NT2/D1 (cell line): ENCODE results near the gene XRCC4.

ENCODE experiments used
- DNase-seq: peaks from one replicate; pipeline ENCODE4 v3.0.0-alpha.2; 2011; ENCODE audit warnings: low read depth, low spot score
- H3K27me3 ChIP-seq: 2 replicates; pipeline ENCODE4 v1.6.0; 2011; ENCODE audit warnings: mild to moderate bottlenecking; ENCODE audit not compliant: insufficient read length, insufficient read depth
- H3K36me3 ChIP-seq: 2 replicates; pipeline ENCODE4 v1.6.1; 2011; ENCODE audit warnings: mild to moderate bottlenecking, low read length, mixed read lengths; ENCODE audit not compliant: insufficient read depth, insufficient read length
- H3K4me1 ChIP-seq: 2 replicates; pipeline ENCODE4 v1.5.1; 2011; ENCODE audit not compliant: insufficient read depth, insufficient read length
- H3K4me3 ChIP-seq: 2 replicates; pipeline ENCODE4 v1.5.1; 2011; ENCODE audit warnings: low read depth; ENCODE audit not compliant: insufficient read length
- H3K9ac ChIP-seq: 2 replicates; pipeline ENCODE4 v1.6.0; 2011; ENCODE audit warnings: low read depth; ENCODE audit not compliant: insufficient read length
- H3K9me3 ChIP-seq: 2 replicates; pipeline ENCODE4 v1.5.1; 2011; ENCODE audit warnings: mild to moderate bottlenecking, low read length; ENCODE audit not compliant: insufficient read depth
- SUZ12 ChIP-seq: IDR thresholded peaks from 2 replicates; pipeline ENCODE4 v1.6.1; 2011; ENCODE audit not compliant: insufficient read length, insufficient read depth; ENCODE audit errors: extremely low read depth
- YY1 ChIP-seq: IDR thresholded peaks from 2 replicates; pipeline ENCODE4 v1.6.1; 2011; ENCODE audit not compliant: insufficient read length, insufficient read depth
- ZNF274 ChIP-seq: IDR thresholded peaks from 2 replicates; pipeline ENCODE4 v1.6.1; 2011; ENCODE audit warnings: mild to moderate bottlenecking, low read depth, low read length

XRCC4 gene

GRCh38 chr5:83177803-83178202 is 100.5 kb downstream of the XRCC4 start:
- TF ChIP-seq SUZ12, result no peak
- no peak for TF ChIP-seq ZNF274
- TF ChIP-seq YY1, result no peak
- no peak overlapping the region for H3K4me3 ChIP-seq
- no peaks in the 10 kb centered on the region for H3K4me1 ChIP-seq
- no peak for DNase-seq
- H3K27me3 ChIP-seq, result no peaks in the 10 kb centered on the region
- no peaks in the 10 kb centered on the region for H3K36me3 ChIP-seq
- no peaks in the 10 kb centered on the region for H3K9me3 ChIP-seq
- H3K9ac ChIP-seq, result no peak overlapping the region

DNA sequence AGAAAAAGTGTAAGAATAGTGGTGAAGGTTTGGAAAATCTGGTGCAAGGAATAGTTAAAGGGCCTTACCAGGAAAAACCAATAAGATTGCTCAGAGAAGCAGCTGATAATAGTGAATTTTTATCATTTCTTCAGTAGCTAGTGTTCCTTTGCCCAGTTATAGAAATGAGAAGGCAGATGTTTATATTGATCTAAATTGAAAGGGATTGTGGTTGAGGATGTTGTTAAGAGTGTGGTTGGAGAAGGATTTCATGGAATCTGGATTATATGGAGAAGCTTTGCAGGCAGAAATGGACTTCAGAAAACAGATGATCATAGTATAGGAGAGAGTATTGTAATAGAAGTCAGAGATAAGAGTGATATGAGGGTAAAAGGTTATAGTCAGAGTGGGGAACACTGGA is 102.6 kb downstream of the XRCC4 start:
- Histone ChIP-seq H3K36me3 (no peaks in the 10 kb centered on the region), H3K4me3 (no peak overlapping the region), H3K27me3 (no peaks in the 10 kb centered on the region), H3K4me1 (no peaks in the 10 kb centered on the region), H3K9ac (no peak overlapping the region), H3K9me3 (no peaks in the 10 kb centered on the region)
- no peak for DNase-seq
- TF ChIP-seq YY1, result no peak
- TF ChIP-seq ZNF274, result no peak
- TF ChIP-seq SUZ12, result no peak

DNA sequence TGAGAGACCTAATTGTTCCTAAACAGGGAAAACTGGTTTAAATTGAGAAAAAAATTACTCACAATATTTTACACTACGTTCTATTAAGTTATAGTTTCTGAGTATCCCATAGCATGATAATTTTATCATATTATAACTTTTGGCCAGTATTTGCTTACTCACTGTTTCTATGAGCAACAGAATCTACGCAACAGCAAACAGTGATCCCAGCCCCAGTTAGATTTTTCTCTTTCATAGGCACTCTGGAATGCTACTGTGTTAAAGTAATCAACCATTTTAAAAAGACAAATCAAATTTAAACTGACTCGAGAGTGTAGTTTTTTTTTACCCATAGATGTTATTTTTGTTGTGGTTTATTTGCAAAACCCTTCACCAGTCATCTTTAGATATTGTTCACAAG is 107.2 kb downstream of the XRCC4 start:
- TF ChIP-seq SUZ12, result no peak
- no peak for TF ChIP-seq ZNF274
- TF ChIP-seq YY1, result no peak
- Histone ChIP-seq H3K9me3 (no peaks in the 10 kb centered on the region), H3K36me3 (no peaks in the 10 kb centered on the region), H3K4me1 (no peaks in the 10 kb centered on the region), H3K27me3 (no peaks in the 10 kb centered on the region), H3K9ac (no peak overlapping the region), H3K4me3 (no peak overlapping the region)
- DNase-seq, result no peak

DNA sequence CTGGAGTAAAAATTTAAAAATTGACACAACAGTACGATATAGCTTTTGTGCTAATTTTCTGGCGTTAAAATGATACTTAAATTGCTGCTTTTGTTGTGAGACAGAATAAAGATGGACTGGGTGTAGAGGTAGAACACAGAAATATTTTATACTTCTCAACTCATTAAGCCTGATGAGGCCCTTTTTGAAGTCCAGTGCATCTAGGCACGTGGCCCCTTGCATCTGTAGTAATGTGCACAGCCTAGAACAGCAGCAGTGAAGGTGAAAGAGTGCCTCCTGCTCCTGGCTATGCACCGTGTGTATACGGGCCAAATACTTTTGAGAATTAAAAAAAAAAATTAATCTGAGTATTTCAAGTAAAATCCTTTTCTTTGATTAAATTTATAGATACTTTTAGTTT is 115.6 kb downstream of the XRCC4 start:
- Histone ChIP-seq H3K27me3 (no peaks in the 10 kb centered on the region), H3K9ac (no peak overlapping the region), H3K4me1 (no peaks in the 10 kb centered on the region), H3K36me3 (no peaks in the 10 kb centered on the region), H3K4me3 (no peak overlapping the region), H3K9me3 (no peaks in the 10 kb centered on the region)
- TF ChIP-seq YY1 (no peak), SUZ12 (no peak), ZNF274 (no peak)
- DNase-seq, result no peak

DNA sequence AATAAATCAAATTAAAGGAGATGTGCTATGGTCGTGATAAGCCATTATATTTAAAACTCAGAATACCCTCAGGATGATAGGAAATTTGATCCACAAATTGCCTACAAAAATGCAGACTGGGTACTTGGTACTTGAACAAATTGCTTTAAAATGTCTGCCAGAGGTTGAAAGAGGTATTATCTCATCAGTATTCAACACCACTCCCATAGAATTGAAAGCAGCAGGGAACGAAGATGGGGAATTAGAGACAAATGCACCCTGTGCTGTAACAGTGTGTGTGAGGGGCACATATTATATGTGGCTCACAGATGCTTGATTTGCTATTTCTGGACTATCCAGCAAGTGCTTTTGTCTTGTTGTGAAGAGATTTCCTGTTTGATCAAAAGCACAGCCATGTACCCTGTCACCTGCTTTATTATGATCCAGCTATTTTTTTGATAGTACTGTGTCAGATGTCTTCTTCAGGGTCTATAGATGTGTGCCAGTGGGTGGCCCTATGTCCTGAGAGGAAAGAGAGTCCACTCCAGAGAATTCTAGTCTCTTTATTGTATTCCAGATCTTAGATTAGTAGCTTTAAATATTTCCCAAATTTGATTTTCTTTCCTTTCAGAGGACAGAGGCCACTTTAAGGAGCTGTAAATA is 120.1 kb downstream of the XRCC4 start:
- Histone ChIP-seq H3K9ac (no peak overlapping the region), H3K9me3 (no peaks in the 10 kb centered on the region), H3K27me3 (no peaks in the 10 kb centered on the region), H3K4me1 (no peaks in the 10 kb centered on the region), H3K36me3 (no peaks in the 10 kb centered on the region), H3K4me3 (no peak overlapping the region)
- TF ChIP-seq ZNF274, result no peak
- TF ChIP-seq YY1, result no peak
- TF ChIP-seq SUZ12, result no peak
- DNase-seq, result no peak

DNA sequence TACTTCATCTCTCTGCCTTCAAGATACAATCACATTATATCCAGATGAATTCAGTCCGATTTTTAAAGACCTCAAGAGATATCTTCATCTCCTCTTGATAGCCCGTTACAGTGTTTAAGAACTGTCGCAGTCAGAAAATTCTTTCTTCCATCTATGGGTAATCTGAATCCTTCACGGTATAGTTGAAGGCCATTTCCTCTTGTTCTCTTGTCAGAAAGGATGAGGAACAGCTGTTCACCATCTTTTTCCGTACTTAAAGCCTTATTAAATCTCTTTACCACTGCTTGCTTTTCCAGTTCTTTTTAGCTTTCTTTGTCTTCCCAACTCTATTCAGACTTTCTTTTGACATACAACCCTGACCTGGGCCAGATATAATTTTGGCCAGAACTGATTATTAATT is 121.8 kb downstream of the XRCC4 start:
- no peak overlapping the region for H3K9ac ChIP-seq
- no peaks in the 10 kb centered on the region for H3K27me3 ChIP-seq
- no peak overlapping the region for H3K4me3 ChIP-seq
- TF ChIP-seq YY1 (no peak), SUZ12 (no peak), ZNF274 (no peak)
- no peaks in the 10 kb centered on the region for H3K4me1 ChIP-seq
- H3K36me3 ChIP-seq, result no peaks in the 10 kb centered on the region
- H3K9me3 ChIP-seq, result no peaks in the 10 kb centered on the region
- DNase-seq, result no peak

GRCh38 chr5:83204651-83205050 is 127.3 kb downstream of the XRCC4 start:
- Histone ChIP-seq H3K9ac (no peak overlapping the region), H3K4me1 (no peaks in the 10 kb centered on the region), H3K9me3 (no peaks in the 10 kb centered on the region), H3K4me3 (no peak overlapping the region), H3K27me3 (no peaks in the 10 kb centered on the region), H3K36me3 (no peaks in the 10 kb centered on the region)
- no peak for TF ChIP-seq SUZ12
- TF ChIP-seq ZNF274, result no peak
- TF ChIP-seq YY1, result no peak
- DNase-seq, result no peak

DNA sequence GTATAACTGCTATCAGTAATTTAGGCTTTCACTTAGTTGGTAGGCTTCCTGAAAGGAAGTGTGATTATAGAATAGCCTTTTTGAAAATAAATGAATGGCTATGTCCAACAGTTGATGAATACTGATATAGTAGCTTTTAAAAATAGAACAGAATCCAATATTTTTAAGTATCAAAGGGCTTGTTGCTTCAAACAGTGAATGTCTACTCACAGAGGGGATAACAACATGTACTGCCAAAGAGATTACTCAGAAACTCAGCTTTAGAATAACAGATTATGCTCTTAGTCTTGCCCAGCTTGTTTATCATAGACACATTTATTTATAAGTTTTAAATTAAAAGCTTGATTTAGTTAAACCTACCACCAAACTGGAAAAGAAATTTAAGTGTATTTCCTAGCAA is 132.6 kb downstream of the XRCC4 start:
- Histone ChIP-seq H3K9ac (no peak overlapping the region), H3K27me3 (no peaks in the 10 kb centered on the region), H3K4me1 (no peaks in the 10 kb centered on the region), H3K4me3 (no peak overlapping the region), H3K36me3 (no peaks in the 10 kb centered on the region), H3K9me3 (no peaks in the 10 kb centered on the region)
- no peak for TF ChIP-seq ZNF274
- no peak for TF ChIP-seq SUZ12
- no peak for TF ChIP-seq YY1
- DNase-seq, result no peak
